Measurements from ENCODE around the gene ASTN1.

DNA sequence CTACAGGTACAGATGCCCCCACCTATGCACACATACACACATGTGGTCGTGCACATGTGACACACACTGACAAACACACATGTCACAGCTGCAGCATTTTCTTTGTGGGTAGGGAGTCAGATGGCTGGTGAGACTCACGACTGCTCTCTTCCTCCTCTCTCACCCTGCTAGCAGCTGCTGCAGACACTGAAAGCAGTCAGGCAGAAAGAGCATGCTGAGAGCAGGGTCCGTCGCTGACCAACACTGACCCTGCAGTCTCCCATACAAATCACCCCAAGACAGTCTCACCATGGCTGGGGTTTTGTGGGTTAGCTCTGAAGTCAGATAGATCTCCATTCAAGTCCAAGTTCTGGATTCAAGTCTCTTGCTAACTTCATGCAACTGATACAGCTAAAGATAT, 188.3 kb downstream of the ASTN1 start:
- TF ChIP-seq POLR2AphosphoS5 (IDR thresholded peaks at IDR 0.05) (no peak), POLR2A (IDR thresholded peaks at IDR 0.05) (no peak), EP300 (IDR thresholded peaks at IDR 0.05) (no peak)
- TF ChIP-seq, protein P1, sequence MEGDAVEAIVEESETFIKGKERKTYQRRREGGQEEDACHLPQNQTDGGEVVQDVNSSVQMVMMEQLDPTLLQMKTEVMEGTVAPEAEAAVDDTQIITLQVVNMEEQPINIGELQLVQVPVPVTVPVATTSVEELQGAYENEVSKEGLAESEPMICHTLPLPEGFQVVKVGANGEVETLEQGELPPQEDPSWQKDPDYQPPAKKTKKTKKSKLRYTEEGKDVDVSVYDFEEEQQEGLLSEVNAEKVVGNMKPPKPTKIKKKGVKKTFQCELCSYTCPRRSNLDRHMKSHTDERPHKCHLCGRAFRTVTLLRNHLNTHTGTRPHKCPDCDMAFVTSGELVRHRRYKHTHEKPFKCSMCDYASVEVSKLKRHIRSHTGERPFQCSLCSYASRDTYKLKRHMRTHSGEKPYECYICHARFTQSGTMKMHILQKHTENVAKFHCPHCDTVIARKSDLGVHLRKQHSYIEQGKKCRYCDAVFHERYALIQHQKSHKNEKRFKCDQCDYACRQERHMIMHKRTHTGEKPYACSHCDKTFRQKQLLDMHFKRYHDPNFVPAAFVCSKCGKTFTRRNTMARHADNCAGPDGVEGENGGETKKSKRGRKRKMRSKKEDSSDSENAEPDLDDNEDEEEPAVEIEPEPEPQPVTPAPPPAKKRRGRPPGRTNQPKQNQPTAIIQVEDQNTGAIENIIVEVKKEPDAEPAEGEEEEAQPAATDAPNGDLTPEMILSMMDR (IDR thresholded peaks at IDR 0.05), result no peak

All from gastroesophageal sphincter (tissue), 3 donors.